H9 (cell line): ENCODE data around the gene KLK6. TPM values are rescaled to one million over a fixed set of nuclear protein-coding genes. Genes with fewer than 3 reads are reported as not detected.

Source experiments
- DNase-seq: peaks from one replicate; pipeline ENCODE4 v3.0.0-alpha.2; 2017
- H2AFZ ChIP-seq: one replicate; pipeline ENCODE4 v1.6.1; 2013; ENCODE audit warnings: mild to moderate bottlenecking, low read length, control low read depth, moderate library complexity
- H2AK5ac ChIP-seq: 2 replicates; pipeline ENCODE4 v1.6.1; 2013; ENCODE audit warnings: low read length, control low read depth, mixed read lengths; ENCODE audit not compliant: insufficient read length
- H2BK120ac ChIP-seq: one replicate; pipeline ENCODE4 v1.6.1; 2013; ENCODE audit warnings: low read depth, mild to moderate bottlenecking, low read length, control low read depth, inconsistent platforms; ENCODE audit not compliant: poor library complexity, severe bottlenecking
- H2BK12ac ChIP-seq: 2 replicates; pipeline ENCODE4 v1.6.1; 2013; ENCODE audit warnings: low read length, control low read depth, mixed read lengths, low read depth; ENCODE audit not compliant: insufficient read length
- H2BK15ac ChIP-seq: 2 replicates; pipeline ENCODE4 v1.6.1; 2013; ENCODE audit warnings: low read depth, low read length, control low read depth
- H2BK20ac ChIP-seq: one replicate; pipeline ENCODE4 v1.6.1; 2013; ENCODE audit warnings: low read depth, mild to moderate bottlenecking, low read length, control low read depth, inconsistent platforms; ENCODE audit not compliant: poor library complexity, severe bottlenecking
- H2BK5ac ChIP-seq: 2 replicates; pipeline ENCODE4 v1.6.1; 2013; ENCODE audit warnings: low read length, control low read depth, mixed read lengths; ENCODE audit not compliant: insufficient read length
- H3K14ac ChIP-seq: 2 replicates; pipeline ENCODE4 v1.6.1; 2013; ENCODE audit warnings: low read length, control low read depth; ENCODE audit not compliant: insufficient read depth
- H3K18ac ChIP-seq: 2 replicates; pipeline ENCODE4 v1.6.1; 2013; ENCODE audit warnings: low read depth, mild to moderate bottlenecking, mixed read lengths, low read length, control low read depth; ENCODE audit not compliant: insufficient read length
- H3K23ac ChIP-seq: 2 replicates; pipeline ENCODE4 v1.6.1; 2013; ENCODE audit warnings: low read length, control low read depth, mixed read lengths, low read depth; ENCODE audit not compliant: insufficient read length
- H3K23me2 ChIP-seq: 2 replicates; pipeline ENCODE4 v1.6.1; 2013; ENCODE audit warnings: low read depth, mild to moderate bottlenecking, mixed read lengths, low read length, control low read depth; ENCODE audit not compliant: insufficient read length, poor library complexity, severe bottlenecking
- H3K27ac ChIP-seq: 2 replicates; pipeline ENCODE4 v1.5.1; 2013; ENCODE audit warnings: low read length, control low read depth, mixed read lengths, low read depth; ENCODE audit not compliant: insufficient read length
- H3K27me3 ChIP-seq: 2 replicates; pipeline ENCODE4 v1.6.1; 2013; ENCODE audit warnings: low read length, control low read depth, inconsistent platforms; ENCODE audit not compliant: insufficient read depth
- H3K4ac ChIP-seq: 2 replicates; pipeline ENCODE4 v1.6.1; 2013; ENCODE audit warnings: low read depth, mild to moderate bottlenecking, control low read depth, inconsistent platforms, low read length, moderate library complexity
- H3K4me1 ChIP-seq: 2 replicates; pipeline ENCODE4 v1.6.1; 2013; ENCODE audit warnings: low read length, control low read depth, inconsistent platforms; ENCODE audit not compliant: insufficient read depth
- H3K4me2 ChIP-seq: 2 replicates; pipeline ENCODE4 v1.6.1; 2013; ENCODE audit warnings: low read length, control low read depth, mixed read lengths; ENCODE audit not compliant: insufficient read length, insufficient read depth
- H3K56ac ChIP-seq: 2 replicates; pipeline ENCODE4 v1.6.1; 2013; ENCODE audit warnings: low read depth, mild to moderate bottlenecking, mixed read lengths, low read length, control low read depth; ENCODE audit not compliant: insufficient read length
- H3K79me1 ChIP-seq: 2 replicates; pipeline ENCODE4 v1.6.1; 2013; ENCODE audit warnings: low read depth, mild to moderate bottlenecking, moderate library complexity, low read length, control low read depth, inconsistent platforms; ENCODE audit not compliant: insufficient read depth, poor library complexity, severe bottlenecking
- H3K79me2 ChIP-seq: 2 replicates; pipeline ENCODE4 v1.6.1; 2013; ENCODE audit warnings: low read length, control low read depth, inconsistent platforms; ENCODE audit not compliant: insufficient read depth
- H3K9ac ChIP-seq: 2 replicates; pipeline ENCODE4 v1.6.1; 2013; ENCODE audit warnings: low read length, control low read depth, mixed read lengths; ENCODE audit not compliant: insufficient read length; ENCODE audit errors: extremely low read depth
- H3K9me3 ChIP-seq: one replicate; pipeline ENCODE4 v1.6.1; 2013; ENCODE audit warnings: low read depth, low read length, inconsistent platforms; ENCODE audit not compliant: control insufficient read depth
- H3T11ph ChIP-seq: one replicate; pipeline ENCODE4 v1.6.1; 2013; ENCODE audit warnings: mild to moderate bottlenecking, low read length, control low read depth, inconsistent platforms
- H4K20me1 ChIP-seq: one replicate; pipeline ENCODE4 v1.6.1; 2013; ENCODE audit not compliant: control insufficient read depth, insufficient read length, insufficient read depth
- H4K5ac ChIP-seq: 2 replicates; pipeline ENCODE4 v1.6.1; 2013; ENCODE audit warnings: low read depth, mild to moderate bottlenecking, mixed read lengths, low read length, control low read depth; ENCODE audit not compliant: insufficient read length
- H4K8ac ChIP-seq: replicated peaks from 2 replicates; pipeline ENCODE4 v1.6.1; 2013; ENCODE audit warnings: low read length, control low read depth, mixed read lengths, low read depth; ENCODE audit not compliant: insufficient read length
- H4K91ac ChIP-seq: 2 replicates; pipeline ENCODE4 v1.6.1; 2013; ENCODE audit warnings: low read depth, mild to moderate bottlenecking, moderate library complexity, mixed read lengths, low read length, control low read depth; ENCODE audit not compliant: insufficient read length
- H3K27ac Mint-ChIP-seq, 3 experiments: 2 replicates in 2 of 3; 3 replicates in 1 of 3; pipeline ENCODE4 v1.8.0; 2020 to 2021; ENCODE audit warnings: mixed read lengths in 3 of 3, mild to moderate bottlenecking in 1 of 3, moderate library complexity in 1 of 3
- H3K27me3 Mint-ChIP-seq: 2 replicates; pipeline ENCODE4 v1.8.0; 2021; ENCODE audit warnings: low read depth, mild to moderate bottlenecking, moderate library complexity, mixed read lengths
- H3K36me3 Mint-ChIP-seq, 3 experiments: 2 replicates in 2 of 3; 3 replicates in 1 of 3; pipeline ENCODE4 v1.8.0; 2020 to 2021; ENCODE audit warnings: low read depth in 3 of 3, mixed read lengths in 3 of 3; ENCODE audit not compliant: insufficient read depth in 1 of 3
- H3K4me1 Mint-ChIP-seq, 2 experiments: 2 replicates each; pipeline ENCODE4 v1.8.0; 2020; ENCODE audit warnings: mixed read lengths in 2 of 2
- H3K4me3 Mint-ChIP-seq, 2 experiments: 2 replicates in 1 of 2; 3 replicates in 1 of 2; pipeline ENCODE4 v1.8.0; 2020 to 2021; ENCODE audit warnings: mild to moderate bottlenecking in 2 of 2, mixed read lengths in 2 of 2, moderate library complexity in 1 of 2
- H3K9me3 Mint-ChIP-seq, 2 experiments: 2 replicates in 1 of 2; 3 replicates in 1 of 2; pipeline ENCODE4 v1.8.0; 2020; ENCODE audit warnings: mild to moderate bottlenecking in 2 of 2, mixed read lengths in 2 of 2, moderate library complexity in 1 of 2
- CTCF ChIP-seq: fragments of 200-600 bp; sonication (generic); conservative IDR thresholded peaks from 3 replicates; pipeline ENCODE4 v1.8.0; 2021; ENCODE audit warnings: antibody characterized with exemption, mild to moderate bottlenecking
- WGBS: extraction: QIAGEN DNeasy Blood & Tissue Kit; methylation state at CpG from one replicate; pipeline ENCODE4 v1.1.7; 2013; ENCODE audit warnings: missing lambda C conversion rate, low lambda C conversion rate, mixed read lengths; ENCODE audit not compliant: insufficient read length; ENCODE audit errors: extremely low coverage; 5-methylcytosine and 5-hydroxymethylcytosine counted together
- total RNA-seq: library from RNA; stranded (reverse); gene quantifications from 2 replicates; pipeline ENCODE4 v1.2.1, GENCODE V29; 2021

KLK6 gene
- total RNA-seq, 1 experiment from 2014 or later = 2.6 TPM

GRCh38 chr19:50932690-50933083 is 36.7 kb downstream of the KLK6 start:
- peaks cover 36% of the 10 kb centered on the region for H3K27me3 Mint-ChIP-seq
- Histone ChIP-seq H2BK5ac (no peak overlapping the region), H4K5ac (no peak overlapping the region), H4K8ac (no peak overlapping the region), H3K4me1 (no peaks in the 10 kb centered on the region; the same call in 1 of the 2 replicates), H3K23me2 (no peaks in the 10 kb centered on the region), H2BK15ac (no peak overlapping the region), H2BK12ac (no peak overlapping the region), H3K14ac (no peak overlapping the region), H2AFZ (no peak overlapping the region), H3K79me2 (no peaks in the 10 kb centered on the region), H3K18ac (no peak overlapping the region), H2AK5ac (no peak overlapping the region), H4K91ac (no peak overlapping the region), H3K23ac (no peak overlapping the region), H3K9ac (no peak overlapping the region), H3K56ac (no peak overlapping the region), H3K27me3 (no peaks in the 10 kb centered on the region), H2BK20ac (no peak overlapping the region), H3K27ac (no peak overlapping the region), H3T11ph (no peak overlapping the region), H3K9me3 (no peaks in the 10 kb centered on the region), H3K79me1 (no peaks in the 10 kb centered on the region), H3K4ac (no peak overlapping the region), H2BK120ac (no peak overlapping the region), H3K4me2 (no peak overlapping the region), H4K20me1 (no peaks in the 10 kb centered on the region)
- no peak for TF ChIP-seq CTCF
- WGBS = no CpG with 5 or more reads among the region's 4 CpGs
- no peak overlapping the region for H3K4me3 Mint-ChIP-seq
- H3K9me3 Mint-ChIP-seq = peaks cover 0 to 2% of the 10 kb centered on the region in 2 experiments; a peak in 1 of 5 replicates
- peaks cover 4 to 6% of the 10 kb centered on the region in 2 experiments for H3K4me1 Mint-ChIP-seq
- no peak overlapping the region for H3K27ac Mint-ChIP-seq
- no peaks in the 10 kb centered on the region for H3K36me3 Mint-ChIP-seq
- no peak for DNase-seq
